Measurements from ENCODE around the gene FGF4. TPM values are rescaled to one million over a fixed set of nuclear protein-coding genes. Genes with fewer than 3 reads are reported as not detected.

Gene FGF4
- total and polyA plus RNA-seq, 4 donors, result not detected

DNA sequence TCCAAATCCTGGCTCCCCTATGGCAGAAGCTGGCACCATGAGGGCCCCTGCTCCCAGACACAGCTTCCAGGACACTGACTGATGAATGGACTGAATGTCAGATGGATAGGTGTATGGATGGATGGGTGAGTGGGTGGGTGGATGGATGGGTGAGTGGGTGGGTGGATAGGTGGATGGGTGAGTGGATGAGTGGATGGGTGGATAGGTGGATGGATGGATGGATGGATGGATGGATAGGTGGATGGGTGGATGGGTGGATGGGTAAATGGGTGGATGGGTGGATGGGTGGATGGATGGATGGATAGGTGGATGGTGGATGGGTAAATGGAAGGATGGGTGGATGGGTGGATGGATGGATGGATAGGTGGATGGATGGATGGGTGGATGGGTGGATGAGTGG lies 39.8 kb upstream of the FGF4 start:
- no peaks in the 10 kb centered on the region for H3K36me3 ChIP-seq (ENCODE audit: control insufficient read depth in 4 of 4, insufficient read depth in 3 of 4, low read depth in 1 of 4, low read length in 3 of 4)
- no peak overlapping the region for H3K9ac ChIP-seq (ENCODE audit: low read depth in 1 of 2, low read length in 2 of 2)
- peaks cover 3 to 18% (median 9%) of the 10 kb centered on the region in 4 donors for H3K27me3 ChIP-seq (ENCODE audit: control insufficient read depth in 4 of 4, insufficient read depth in 4 of 4, low read length in 3 of 4)
- H3K4me1 ChIP-seq (ENCODE audit: control insufficient read depth in 4 of 4, insufficient read depth in 4 of 4, low read length in 3 of 4), result peaks cover 4 to 17% (median 9%) of the 10 kb centered on the region in 4 donors
- TF ChIP-seq YY1 (IDR thresholded peaks at IDR 0.05) (no peak), CTCF (IDR thresholded peaks at IDR 0.05; ENCODE audit: low read depth, low read length, missing input control) (no peak), RAD21 (IDR thresholded peaks at IDR 0.05) (no peak), JUND (IDR thresholded peaks at IDR 0.05) (no peak), TAF1 (conservative IDR thresholded peaks at IDR 0.05) (no peak), FOXA1 (IDR thresholded peaks at IDR 0.05) (no peak), RXRA (IDR thresholded peaks at IDR 0.05) (no peak), REST (IDR thresholded peaks at IDR 0.05) (no peak), EGR1 (IDR thresholded peaks at IDR 0.05; ENCODE audit: low read depth in 2 of 2) (no peak)
- TF ChIP-seq, protein P1, sequence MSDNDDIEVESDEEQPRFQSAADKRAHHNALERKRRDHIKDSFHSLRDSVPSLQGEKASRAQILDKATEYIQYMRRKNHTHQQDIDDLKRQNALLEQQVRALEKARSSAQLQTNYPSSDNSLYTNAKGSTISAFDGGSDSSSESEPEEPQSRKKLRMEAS (IDR thresholded peaks at IDR 0.05), result no peak
- TF ChIP-seq, protein P2, sequence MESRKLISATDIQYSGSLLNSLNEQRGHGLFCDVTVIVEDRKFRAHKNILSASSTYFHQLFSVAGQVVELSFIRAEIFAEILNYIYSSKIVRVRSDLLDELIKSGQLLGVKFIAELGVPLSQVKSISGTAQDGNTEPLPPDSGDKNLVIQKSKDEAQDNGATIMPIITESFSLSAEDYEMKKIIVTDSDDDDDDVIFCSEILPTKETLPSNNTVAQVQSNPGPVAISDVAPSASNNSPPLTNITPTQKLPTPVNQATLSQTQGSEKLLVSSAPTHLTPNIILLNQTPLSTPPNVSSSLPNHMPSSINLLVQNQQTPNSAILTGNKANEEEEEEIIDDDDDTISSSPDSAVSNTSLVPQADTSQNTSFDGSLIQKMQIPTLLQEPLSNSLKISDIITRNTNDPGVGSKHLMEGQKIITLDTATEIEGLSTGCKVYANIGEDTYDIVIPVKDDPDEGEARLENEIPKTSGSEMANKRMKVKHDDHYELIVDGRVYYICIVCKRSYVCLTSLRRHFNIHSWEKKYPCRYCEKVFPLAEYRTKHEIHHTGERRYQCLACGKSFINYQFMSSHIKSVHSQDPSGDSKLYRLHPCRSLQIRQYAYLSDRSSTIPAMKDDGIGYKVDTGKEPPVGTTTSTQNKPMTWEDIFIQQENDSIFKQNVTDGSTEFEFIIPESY (IDR thresholded peaks at IDR 0.05), result no peak
- TF ChIP-seq, protein P3, sequence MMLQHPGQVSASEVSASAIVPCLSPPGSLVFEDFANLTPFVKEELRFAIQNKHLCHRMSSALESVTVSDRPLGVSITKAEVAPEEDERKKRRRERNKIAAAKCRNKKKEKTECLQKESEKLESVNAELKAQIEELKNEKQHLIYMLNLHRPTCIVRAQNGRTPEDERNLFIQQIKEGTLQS (IDR thresholded peaks at IDR 0.05), result no peak
- H3K27ac ChIP-seq (ENCODE audit: low read depth in 1 of 2, low read length in 2 of 2), result no peak overlapping the region
- H3K9me3 ChIP-seq (ENCODE audit: control insufficient read depth in 4 of 4, low read length in 3 of 4), result no peaks in the 10 kb centered on the region
- no peak for DNase-seq (ENCODE audit: low spot score)
- H3K4me3 ChIP-seq (ENCODE audit: low read depth in 1 of 3, low read length in 3 of 3), result no peak overlapping the region

- Histone ChIP-seq H3K36me3 (ENCODE audit: control insufficient read depth in 4 of 4, insufficient read depth in 3 of 4, low read depth in 1 of 4, low read length in 3 of 4) (no peaks in the 10 kb centered on the region), H3K4me1 (ENCODE audit: control insufficient read depth in 4 of 4, insufficient read depth in 4 of 4, low read length in 3 of 4) (peaks cover 4 to 17% (median 9%) of the 10 kb centered on the region in 4 donors), H3K27ac (ENCODE audit: low read depth in 1 of 2, low read length in 2 of 2) (no peak overlapping the region), H3K27me3 (ENCODE audit: control insufficient read depth in 4 of 4, insufficient read depth in 4 of 4, low read length in 3 of 4) (peaks cover 3 to 18% (median 9%) of the 10 kb centered on the region in 4 donors), H3K9me3 (ENCODE audit: control insufficient read depth in 4 of 4, low read length in 3 of 4) (no peaks in the 10 kb centered on the region), H3K4me3 (ENCODE audit: low read depth in 1 of 3, low read length in 3 of 3) (no peak overlapping the region), H3K9ac (ENCODE audit: low read depth in 1 of 2, low read length in 2 of 2) (no peak overlapping the region)
- no peak for DNase-seq (ENCODE audit: low spot score)
- WGBS, result 77% methylated on average over 7 of the region's 7 CpGs
- no peak for TF ChIP-seq FOXA2 (IDR thresholded peaks at IDR 0.05)
- TF ChIP-seq HNF4G (IDR thresholded peaks at IDR 0.05), result no peak
- TF ChIP-seq CTCF (IDR thresholded peaks at IDR 0.05; ENCODE audit: low read depth, low read length, missing input control), result no peak
- TF ChIP-seq NR2F2 (IDR thresholded peaks at IDR 0.05), result no peak
- no peak for TF ChIP-seq RXRA (IDR thresholded peaks at IDR 0.05)
- TF ChIP-seq TAF1 (conservative IDR thresholded peaks at IDR 0.05), result no peak
- TF ChIP-seq, protein P3 (IDR thresholded peaks at IDR 0.05), result no peak
- no peak for TF ChIP-seq GABPA (IDR thresholded peaks at IDR 0.05 in 1 of 2, conservative IDR thresholded peaks at IDR 0.05 in 1 of 2)
Observed at GRCh38 chr11:69814411-69814810, 39.3 kb upstream of the FGF4 start.
